ENCODE results near the gene LRFN3.

LRFN3 gene

DNA sequence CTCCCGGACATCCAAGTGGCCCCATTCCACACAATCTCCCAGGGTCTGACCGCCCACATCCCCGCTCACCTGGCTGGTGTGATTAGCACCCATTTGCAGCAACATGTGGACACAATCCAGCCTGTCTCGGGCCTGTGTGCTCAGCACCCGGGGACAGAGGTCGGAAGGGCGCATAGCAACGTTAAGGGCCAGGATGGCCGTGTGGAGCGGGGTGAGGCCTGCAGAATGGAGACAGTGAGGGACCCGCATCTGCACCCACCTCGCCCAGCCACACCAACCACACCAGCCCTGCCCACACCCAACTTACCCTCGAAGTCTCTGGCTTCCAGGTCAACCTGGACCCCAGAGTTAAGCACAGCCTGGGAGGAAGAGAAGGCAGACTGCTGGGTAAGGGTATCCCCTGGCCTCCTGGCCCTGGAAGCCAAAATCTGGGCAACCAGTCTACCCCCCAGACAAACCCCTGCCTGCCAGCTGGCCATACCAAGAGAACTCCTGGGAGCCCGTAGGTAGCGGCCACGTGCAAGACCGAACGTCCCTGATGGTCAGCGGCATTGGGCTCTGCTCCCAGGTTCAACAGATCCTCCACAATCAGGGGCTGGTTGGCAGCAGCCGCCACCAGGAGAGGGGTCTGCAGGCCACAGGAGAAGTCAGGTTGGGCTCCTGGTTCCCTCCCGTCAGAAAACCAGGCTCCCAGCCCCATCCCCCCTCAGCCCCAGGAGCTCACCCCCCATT is 40.1 kb upstream of the LRFN3 start:
- H3K4me3 ChIP-seq (ENCODE audit: low read length): no peak overlapping the region
- no peak for DNase-seq (ENCODE audit: low read depth)

DNA sequence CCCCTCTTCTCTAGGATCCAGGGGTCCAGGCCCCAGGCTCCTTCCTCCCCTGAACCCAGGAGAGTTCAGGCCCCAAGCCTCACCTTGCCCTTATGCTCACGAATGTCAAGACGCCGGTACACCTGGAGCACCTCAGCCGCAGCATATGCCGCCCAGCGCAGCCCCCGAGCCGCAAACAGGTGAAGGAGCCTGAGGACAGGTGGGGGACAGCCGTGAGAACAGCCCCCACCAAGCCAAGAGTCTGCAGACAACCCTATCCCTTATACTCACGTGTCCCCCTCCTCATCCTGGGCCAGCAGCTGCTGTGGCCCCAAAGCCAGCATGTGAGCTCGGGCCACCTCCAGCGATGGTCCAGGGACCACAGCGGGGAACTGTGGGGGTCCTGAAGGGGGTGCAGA is 39.5 kb upstream of the LRFN3 start:
- no peak overlapping the region for H3K4me3 ChIP-seq (ENCODE audit: low read length)
- TF ChIP-seq, protein P1, sequence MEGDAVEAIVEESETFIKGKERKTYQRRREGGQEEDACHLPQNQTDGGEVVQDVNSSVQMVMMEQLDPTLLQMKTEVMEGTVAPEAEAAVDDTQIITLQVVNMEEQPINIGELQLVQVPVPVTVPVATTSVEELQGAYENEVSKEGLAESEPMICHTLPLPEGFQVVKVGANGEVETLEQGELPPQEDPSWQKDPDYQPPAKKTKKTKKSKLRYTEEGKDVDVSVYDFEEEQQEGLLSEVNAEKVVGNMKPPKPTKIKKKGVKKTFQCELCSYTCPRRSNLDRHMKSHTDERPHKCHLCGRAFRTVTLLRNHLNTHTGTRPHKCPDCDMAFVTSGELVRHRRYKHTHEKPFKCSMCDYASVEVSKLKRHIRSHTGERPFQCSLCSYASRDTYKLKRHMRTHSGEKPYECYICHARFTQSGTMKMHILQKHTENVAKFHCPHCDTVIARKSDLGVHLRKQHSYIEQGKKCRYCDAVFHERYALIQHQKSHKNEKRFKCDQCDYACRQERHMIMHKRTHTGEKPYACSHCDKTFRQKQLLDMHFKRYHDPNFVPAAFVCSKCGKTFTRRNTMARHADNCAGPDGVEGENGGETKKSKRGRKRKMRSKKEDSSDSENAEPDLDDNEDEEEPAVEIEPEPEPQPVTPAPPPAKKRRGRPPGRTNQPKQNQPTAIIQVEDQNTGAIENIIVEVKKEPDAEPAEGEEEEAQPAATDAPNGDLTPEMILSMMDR (conservative IDR thresholded peaks at IDR 0.05; ENCODE audit: low read depth, low read length): no peak
- no peak for DNase-seq (ENCODE audit: low read depth)

More for the DNA sequence above, 40.1 kb upstream of the LRFN3 start:
- TF ChIP-seq, protein P1 (conservative IDR thresholded peaks at IDR 0.05; ENCODE audit: low read depth, low read length): no peak

DNA sequence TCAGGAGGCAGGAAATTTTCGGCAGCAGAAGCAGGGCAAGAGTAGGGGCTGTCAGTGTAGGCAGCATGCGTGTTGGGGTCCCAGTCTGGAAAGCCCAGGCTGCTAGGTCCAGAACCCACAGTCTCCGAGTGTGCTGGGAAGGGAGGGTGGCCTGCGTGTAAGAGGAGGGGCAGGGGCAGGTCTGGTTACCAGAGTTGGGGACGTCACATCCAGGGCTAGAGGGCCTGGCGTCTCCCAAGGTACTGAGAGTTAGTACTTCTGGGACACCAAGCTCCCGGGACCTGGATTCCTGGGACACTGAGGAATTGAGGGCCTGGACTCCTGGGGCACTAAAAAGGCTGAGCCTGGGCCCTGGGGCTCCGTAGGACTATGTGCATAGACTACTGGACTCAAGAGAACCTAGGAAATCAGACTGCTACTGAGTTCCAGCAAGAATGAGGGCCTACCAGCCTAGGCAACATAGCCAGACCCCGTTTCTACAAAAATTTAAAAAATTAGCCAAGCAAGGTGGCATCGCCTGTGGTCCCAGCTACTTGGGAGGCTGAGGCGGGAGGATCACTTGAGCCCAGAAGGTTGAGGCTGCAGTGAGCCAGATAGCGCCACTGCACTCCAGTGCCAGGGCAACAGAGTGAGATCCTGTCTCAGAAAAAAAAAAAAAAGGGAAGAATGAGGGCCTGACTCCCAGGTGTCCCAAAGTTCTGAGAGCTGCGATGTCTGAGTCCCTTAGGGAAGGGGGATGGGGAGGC is 38.3 kb upstream of the LRFN3 start:
- TF ChIP-seq, protein P1 (conservative IDR thresholded peaks at IDR 0.05; ENCODE audit: low read depth, low read length): no peak
- H3K4me3 ChIP-seq (ENCODE audit: low read length): peak overlapping the region; percentile 70

DNA sequence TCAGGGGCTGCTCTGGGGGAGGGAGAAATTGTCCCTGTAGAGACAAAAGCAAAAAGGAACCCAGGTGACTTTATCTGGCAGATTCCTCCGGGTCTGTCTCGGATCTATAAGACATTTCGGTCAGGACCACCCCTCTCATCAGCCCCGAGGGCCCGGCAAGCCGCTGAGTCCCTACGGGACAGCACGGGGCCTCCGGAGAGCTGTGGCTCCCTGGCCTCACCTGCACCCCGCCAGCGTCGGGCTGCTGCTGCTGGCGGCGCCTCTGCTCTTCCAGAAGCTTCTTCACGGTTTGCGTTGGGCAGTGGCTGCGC is 37.7 kb upstream of the LRFN3 start:
- TF ChIP-seq, protein P1 (conservative IDR thresholded peaks at IDR 0.05; ENCODE audit: low read depth, low read length): no peak
- peak overlapping the region; percentile 70 for H3K4me3 ChIP-seq (ENCODE audit: low read length)
- DNase-seq (ENCODE audit: low read depth): no peak

More for the DNA sequence above, 38.3 kb upstream of the LRFN3 start:
- no peak for DNase-seq (ENCODE audit: low read depth)

DNA sequence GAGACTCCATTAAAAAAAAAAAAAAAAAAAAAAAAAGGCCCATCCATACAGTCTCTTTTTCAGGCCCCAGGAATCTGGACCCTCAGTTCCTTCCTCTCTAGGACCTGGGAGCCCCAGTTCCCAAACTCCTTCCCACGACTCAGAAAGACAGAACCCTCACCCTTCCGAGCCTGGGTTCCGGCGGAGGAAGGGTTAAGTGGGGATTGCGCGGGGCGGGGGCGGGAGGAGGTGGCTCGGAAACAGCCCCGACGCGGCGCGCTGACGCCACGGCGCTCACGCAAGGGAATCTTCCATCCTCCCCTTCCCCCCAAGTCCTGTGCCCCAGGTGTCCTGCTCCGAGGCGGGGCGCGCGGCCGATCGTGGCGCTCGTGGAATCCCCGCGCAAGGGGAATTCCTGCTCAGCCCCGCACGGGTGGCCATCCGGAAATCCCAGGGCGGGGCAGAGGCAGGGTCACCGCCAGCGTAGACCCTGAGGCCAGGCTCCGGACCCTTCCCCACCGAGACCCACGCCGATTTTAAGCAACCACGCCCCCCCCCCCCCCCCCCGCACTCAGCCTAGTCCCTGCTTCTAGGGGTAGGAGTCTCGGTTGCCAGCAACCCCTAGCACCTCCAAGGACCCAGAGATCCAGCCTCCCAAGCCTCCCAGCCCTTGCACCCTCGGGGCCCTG is 36.5 kb upstream of the LRFN3 start:
- TF ChIP-seq, protein P1 (conservative IDR thresholded peaks at IDR 0.05; ENCODE audit: low read depth, low read length): no peak

DNA sequence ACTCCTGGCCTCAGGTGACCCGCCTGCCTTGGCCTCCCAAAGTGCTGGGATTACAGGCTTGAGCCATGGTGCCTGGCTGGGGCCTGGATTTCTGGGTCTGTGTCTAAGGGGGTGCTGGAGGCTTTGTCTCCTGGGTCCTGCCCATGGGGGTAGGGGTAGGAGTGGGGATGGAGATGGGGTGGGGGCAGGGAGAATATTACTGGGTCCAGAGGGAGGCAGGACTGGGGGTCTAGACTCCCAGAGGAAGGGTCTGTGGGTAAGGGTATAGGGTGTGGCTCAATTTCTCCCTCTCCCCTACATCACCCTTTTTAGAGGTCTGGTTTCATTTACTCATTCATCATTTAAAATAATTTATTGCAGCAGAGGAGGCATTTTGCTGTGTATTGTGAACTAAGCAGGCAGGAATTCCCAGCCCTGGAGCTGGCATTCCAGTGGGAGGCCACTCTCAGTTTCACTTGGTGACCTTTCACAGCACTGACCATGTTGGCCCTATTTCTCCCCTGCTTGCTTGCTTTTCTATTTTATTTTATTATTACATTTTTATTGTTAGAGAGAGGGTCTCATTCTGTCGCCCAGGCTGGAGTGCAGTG is 35.0 kb upstream of the LRFN3 start:
- H3K4me3 ChIP-seq (ENCODE audit: low read length): no peak overlapping the region
- DNase-seq (ENCODE audit: low read depth): no peak
- TF ChIP-seq, protein P1 (conservative IDR thresholded peaks at IDR 0.05; ENCODE audit: low read depth, low read length): no peak

More for the DNA sequence above, 36.5 kb upstream of the LRFN3 start:
- peak; percentile 23 for DNase-seq (ENCODE audit: low read depth)
- peak overlapping the region; percentile 70 for H3K4me3 ChIP-seq (ENCODE audit: low read length)
